ENCODE results near the gene RAB26.
"Not testable (repeated sequence)": the region's sequence is repeated elsewhere in the genome, so short reads cannot be mapped to it uniquely, and the experiment has no call there.

Gene RAB26, protein sequence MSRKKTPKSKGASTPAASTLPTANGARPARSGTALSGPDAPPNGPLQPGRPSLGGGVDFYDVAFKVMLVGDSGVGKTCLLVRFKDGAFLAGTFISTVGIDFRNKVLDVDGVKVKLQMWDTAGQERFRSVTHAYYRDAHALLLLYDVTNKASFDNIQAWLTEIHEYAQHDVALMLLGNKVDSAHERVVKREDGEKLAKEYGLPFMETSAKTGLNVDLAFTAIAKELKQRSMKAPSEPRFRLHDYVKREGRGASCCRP

DNA sequence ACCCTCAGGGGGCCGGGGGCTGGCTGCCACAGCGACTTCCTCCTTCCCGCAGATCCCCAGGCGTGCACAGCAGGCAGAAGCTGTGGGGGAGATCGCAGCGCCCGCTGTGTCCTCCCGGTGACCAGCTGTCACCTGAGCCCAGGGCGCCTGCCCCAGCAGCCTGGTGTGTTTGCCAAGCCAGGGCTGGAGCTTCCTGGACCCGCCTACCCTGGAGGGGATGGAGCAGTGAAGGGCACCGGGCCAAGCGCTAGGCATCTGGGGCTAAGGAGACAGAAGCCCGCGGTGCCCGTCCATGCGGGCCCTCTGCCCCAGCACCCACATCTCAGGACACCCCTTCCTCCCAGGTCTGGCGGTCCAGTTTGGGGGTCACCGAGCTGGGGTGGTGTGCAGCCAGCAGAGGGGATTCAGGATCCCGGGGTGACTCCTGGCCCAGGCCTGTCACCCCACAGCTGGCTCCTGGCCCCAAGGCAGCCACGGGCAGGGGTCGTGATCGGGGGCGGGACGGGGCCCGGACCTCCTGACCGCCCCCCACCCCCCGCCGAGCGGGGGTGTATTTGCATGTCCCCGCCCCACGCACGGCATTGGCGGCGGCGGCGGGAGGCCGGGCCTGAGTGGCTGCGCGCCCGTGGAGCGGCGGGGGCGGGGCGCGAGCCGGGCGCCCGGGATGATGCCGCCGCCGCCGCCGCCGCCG, at the start of gene RAB26:
RAB26 (plus strand) TSS at position 645 of the 691 bp plus-strand sequence. CDS start 159 bp downstream, outside the sequence.
- peak; percentile 85 for DNase-seq

DNA sequence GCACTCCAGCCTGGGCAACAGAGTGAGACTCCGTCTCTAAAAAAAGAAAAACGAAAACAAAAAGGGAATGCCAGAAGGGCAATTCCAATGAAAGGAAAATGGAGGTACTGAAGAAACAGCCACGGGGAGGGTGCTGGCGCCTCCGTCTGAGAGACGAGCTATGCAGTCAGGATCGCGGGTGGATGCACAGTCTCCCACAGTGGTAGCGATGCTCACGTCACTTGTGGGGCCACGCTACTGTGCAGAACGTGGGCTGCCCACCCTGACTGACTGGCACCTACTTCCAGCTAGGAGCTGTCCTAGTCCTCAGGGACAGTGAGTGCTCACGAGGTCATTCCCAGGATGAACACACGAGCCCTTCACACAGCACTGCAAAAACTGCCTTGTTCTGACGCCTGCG, 46.8 kb upstream of the RAB26 start:
- DNase-seq = not testable (repeated sequence)

DNA sequence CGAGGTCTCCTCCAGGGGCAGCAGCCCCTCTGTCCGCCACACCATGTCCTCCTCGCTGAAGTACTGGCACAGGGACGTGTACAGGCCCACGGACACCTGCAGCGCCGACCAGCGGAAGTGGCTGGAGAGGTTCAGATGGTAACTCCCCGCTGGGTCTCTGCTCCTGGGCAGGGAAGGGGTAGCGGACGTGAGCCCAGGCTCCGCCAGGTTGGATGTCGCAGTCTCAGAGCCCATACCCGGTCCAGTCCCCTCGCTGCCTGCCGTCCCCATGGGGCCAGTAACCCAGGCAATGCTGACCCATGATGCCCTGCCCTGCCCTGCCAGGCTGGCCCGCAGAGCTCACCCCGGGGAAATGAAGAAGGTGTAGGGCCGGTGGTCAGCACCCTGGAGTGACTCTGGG, 46.0 kb upstream of the RAB26 start:
- DNase-seq = no peak

DNA sequence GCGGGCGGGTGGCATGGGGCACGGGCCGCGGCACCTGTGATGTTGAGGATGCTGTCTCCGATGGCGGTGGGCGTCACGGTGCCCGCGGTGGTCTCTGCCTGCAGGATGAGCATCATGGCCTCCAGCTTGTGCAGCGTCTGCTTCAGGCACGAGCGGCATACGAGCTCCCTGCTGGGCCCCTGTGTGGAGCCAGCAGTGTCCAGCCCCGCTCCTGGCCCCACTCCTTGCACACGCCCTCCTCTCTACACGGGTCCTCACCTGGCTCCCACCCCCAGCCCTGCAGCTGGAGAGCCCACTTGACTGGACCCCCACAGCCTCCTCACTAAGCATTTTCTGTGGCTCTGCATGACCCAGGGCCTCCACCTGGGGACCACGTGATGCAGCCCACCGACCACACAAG, 44.0 kb upstream of the RAB26 start:
- not testable (repeated sequence) for DNase-seq

DNA sequence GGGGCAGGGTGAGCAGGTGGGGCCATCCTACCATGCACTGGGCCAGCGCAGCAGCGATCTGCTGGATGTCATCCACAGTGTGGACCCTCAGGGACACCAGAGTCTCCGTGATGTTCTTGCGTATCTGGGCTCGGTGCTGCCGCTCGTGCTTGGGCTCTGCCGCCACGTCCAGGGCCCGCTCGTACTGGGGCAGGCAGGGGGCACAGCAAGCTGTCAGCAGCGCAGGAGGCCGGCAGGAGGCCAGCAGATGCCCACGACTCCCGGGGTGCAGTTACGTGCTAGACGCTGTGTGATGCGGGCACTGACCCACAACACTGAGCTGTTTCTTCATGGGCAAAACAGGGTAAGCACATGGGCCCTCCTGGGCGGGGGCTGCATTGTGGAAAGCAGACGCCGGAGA, 43.1 kb upstream of the RAB26 start:
- not testable (repeated sequence) for DNase-seq

DNA sequence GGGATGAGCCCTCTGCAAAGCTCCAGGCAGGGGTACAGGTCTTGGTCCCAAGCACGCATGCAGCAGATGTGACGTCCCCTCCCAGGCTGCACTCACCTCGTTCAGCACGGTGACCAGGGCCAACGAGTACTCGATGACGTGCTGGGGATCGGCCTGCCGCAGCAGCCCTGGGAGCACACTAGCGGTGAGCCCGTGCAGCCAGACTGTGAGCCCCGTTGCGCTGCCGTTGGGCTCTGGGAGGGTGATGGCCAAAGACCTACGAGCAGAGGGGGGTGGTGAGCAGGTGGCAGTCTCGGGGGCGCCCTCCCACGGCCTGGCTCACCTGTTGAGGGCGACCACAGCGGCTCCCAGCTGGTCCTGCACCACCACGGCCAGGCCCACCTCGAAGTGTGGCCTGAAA, 42.7 kb upstream of the RAB26 start:
- DNase-seq = peak; percentile 27

DNA sequence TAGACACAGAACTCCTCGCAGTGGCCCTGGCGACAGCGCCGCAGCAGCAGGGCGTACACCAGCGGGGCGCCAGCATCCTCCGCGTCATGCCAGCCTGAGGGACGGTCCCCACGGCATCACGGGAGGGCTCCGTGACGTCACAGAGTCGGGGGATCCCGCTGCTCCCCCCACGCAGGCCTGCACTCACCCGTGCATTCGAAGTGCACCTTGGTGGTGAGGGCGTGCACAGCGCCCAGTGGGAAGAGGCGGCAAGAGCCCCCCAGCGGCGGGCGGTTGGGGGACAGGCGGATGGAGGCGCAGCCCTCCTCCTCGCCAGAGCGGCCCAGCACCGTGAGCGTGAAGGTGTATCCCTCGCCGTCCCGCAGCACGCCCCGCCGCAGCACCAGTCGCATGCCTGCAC, 42.2 kb upstream of the RAB26 start:
- not testable (repeated sequence) for DNase-seq

DNA sequence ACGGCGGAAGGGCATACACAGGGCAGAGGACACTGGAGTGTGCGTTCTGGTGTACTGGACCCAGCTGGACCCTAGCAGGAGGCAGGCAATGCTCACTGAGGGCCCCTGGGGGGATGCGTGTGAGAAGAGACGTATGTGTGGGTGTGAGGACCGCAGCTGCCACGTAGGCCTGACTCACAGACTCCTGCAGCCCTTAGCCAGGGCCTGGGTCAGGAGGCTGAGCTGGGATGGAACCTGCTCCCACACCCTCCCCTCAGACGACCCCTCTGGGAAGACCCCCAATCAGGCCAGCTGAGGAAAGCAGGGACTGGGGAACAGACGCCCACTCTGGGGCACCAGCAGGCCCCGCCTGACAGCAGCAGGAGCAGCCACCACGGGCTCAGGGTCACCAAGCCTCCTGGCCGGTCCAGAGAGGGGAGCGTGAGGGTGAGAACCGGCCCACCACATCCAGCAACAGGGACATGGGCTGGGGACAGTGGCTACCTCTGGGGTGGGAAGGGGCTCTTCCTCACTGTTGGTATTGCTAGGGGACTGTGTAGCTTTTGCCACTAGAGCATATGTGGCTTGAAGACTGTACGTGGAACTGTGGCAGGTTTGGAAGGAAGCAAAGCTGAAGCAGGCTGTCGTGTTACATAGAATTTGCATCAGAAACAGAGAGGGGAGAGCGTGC, 41.2 kb upstream of the RAB26 start:
- DNase-seq = not testable (repeated sequence)

DNA sequence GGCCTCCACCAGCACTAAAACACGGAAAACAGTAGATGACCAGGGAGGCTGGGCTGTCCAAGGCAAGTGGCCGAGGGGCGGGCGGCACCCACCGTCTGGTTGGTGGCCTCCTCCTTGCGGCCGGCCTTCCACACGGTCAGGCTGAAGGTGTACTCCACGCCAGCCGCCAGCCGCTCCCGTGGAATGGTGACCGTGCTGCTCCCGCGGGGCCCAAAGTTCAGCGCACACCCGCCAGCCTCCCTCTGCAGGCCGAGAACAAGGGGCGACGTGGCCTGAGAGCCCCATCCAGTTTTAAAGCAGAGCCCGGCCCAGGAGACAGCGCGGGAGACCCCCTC, 40.7 kb upstream of the RAB26 start:
- not testable (repeated sequence) for DNase-seq

DNA sequence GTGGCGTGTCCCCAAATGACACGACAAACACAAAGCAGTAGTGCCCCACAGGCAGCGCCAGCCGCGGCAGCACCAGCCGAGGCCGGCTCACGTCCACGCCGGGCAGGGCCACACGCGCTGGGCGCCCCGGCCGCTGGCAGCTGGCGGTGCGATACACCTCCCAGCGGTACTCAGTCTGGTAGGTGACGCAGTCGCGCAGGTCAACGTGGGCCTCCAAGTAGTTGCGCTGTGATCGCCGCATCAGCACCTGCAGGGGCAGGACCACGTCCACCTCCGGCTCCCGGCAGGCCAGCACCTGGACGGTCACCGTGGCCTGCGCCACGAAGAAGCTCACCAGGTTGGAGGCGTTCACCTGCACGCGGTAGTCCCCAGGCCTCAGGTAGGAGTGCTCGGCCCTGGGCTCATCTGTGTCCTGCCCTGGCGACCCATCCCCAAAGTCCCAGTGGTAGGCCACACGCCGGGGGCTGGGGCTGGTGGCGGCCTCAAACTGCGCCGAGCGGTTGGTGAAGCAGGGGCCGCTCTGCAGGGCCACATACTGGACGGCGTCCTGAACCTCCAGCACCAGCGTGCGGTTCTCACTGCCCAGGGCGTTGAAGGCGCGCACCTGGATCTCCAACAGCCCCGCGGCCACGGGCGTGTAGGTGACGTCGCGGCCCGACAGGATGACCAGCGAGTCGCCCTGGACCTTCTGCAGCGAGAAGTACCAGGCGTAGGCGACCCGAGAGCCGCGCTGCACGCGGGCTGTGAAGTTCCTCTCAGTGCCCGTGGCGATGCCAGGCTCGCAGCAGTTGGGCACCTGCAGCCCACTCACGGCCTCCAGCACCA, 39.8 kb upstream of the RAB26 start:
- not testable (repeated sequence) for DNase-seq

DNA sequence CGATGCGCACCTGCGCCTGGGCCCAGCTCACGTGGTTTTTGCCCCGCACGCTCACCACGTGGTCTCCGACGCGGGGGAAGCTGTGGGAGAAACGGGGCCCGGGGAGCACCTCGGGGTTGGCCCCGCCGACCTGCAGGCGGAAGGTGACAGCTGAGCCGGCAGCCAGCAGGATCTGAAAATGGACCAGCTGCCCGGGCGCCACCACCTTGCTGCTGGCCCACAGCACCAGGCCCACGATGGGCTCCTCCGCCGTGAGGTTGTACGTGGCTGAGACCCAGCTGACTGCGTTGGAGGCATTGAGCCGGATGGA, 39.2 kb upstream of the RAB26 start:
- not testable (repeated sequence) for DNase-seq

DNA sequence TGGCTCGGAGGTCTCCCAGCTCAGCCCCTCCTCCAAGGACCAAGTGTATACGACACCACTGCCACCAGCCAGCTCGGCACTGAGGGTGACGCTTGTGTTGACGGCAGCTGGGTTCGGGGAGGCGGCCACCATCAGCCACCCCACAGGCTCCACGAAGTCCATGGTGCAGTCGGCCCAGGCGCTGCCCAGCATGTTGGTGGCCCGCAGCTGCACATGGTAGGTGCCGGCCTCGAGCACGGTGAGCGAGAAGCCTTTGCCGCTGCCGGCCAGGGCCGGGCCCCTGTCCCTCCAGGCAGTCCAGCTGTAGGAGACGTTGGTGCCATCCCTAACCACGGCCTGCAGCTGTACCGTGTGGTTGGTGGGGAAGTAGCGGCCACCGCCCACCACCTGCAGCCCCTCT, 38.6 kb upstream of the RAB26 start:
- DNase-seq = not testable (repeated sequence)

DNA sequence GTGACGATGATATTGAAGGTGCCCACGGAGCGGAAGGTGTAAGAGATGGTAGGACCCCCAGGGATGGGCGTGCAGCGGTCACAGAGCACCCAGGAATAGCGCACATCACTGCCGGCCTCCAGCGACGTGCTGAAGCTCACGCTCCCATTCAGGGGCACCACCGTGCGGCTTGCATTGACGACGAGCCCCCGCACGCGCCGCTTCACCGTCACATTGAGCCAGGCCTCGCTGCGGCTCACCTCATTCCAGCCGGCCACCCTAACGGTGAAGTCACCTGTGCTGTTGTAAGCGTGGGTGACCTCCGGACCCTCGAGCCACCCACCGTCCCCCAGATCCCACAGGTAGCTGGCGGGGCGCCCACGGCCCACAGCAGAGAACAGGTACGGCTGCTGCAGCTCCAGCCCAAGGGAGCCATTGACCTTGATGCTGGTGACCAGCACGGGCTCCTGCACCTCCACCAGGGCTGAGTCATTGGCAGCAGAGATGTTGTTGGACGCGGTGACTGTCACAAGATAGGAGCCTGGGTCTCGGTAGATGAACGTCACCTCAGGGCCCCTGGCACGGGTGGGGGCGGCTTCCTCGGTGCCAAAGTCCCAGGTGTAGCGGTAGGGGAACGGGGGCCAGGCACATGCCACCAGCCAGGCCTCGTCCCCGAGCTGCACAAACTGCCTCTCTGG, 38.0 kb upstream of the RAB26 start:
- DNase-seq = not testable (repeated sequence)

DNA sequence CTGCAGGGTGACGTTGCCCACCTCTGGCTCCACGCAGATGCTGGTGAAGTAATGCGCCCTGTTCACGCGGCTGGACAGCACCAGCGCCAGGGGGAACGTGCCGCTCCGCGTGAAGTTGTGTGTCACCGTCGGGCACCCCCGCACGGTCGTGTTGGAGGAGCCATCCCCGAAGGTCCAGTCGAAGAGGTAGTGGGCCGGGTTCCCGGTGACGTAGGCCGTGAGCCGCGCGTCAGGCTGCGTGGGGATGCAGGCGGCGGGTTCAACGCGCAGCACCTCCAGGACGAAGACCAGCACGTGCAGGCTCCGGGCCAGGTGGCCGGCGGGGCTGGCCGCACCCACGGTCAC, 37.4 kb upstream of the RAB26 start:
- DNase-seq = not testable (repeated sequence)

DNA sequence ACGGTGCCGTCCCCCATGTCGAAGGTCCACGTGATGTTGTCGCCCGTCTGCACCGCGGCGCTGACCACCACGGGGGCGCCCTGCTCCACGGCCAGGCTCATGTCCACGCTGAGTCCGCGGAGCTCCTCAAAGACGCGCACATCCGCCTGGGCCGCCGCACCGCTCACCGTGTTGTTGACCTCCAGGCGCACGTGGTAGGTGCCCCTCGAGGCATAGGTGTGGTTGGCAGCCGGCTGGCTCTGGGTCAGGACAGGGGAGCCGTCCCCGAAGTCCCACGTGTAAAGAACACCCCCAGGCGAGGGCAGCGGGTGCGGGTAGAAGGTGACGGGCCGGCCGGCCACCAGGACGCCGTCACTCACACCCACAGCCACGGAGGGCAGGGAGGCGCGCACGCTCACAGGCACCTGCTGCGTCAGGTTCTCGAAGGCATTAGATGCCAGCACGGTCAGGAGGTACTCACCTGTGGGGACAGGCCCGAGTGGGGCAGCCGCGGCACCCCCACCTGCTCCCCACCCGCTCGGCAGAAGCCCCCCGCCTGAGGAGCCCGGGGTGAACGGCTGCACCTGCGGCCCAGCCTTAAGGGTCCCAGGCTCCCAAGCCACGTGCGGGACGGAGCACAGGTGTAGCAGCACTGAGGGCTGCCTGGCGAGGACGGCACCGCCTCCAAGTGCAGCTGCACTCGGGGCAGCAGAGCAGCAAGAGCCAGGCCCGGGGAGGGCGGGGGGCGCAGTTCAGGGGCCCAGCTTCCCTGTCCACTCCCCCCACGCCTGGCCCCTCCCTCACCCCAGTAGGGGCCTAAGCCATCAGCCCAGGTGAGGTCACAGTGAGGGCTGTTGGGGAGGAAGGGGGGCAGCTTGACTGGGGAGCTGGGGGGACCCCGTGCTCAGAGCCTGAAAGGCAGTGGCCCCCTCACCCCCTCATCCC, 36.8 kb upstream of the RAB26 start:
- DNase-seq = not testable (repeated sequence)

DNA sequence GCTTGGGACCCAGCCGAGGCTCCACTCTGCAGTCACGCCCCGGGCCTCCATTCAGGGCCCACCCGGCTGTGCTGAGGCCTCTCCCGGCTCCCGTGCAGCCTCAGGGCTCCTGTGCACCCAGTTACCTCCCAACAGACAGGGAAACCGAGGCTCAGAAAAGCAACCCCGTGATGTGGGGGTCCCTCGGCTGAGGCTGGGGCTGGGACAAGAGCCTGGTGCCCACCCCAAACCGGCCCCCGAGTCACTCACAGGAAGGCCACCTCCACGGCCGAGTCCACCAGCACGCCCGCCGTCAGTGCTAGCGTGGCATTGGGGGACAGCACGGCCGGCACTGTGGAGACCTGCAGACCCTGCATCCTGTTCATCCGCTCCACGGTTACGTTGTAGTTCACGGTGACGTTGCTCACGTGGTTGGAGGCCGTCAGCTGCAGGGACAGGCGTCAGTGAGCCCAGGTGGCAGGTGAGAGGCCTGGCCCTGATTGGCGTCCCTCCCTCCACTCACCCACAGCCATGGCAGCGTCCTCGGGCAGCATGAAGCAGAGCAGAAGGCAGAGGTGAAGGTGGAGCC, 35.8 kb upstream of the RAB26 start:
- not testable (repeated sequence) for DNase-seq

DNA sequence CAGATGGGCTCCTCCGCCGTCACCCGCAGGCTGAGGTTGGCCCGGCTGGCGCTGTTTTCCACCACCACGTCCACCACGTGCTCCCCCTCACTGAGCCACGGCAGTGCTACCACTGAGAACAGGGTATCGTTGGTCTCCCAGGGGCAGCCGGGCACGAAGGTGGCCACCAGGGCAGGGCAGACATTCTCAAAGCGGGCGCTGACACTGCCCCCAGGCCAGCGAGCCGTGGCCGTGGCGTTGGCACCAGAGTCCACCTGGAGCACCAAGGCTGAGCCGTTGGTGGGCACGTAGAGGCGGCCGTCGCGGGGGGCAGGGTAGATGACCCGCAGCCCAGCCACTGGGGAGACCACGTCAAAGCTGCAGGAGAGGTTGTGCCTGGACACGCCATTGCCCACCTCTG, 34.2 kb upstream of the RAB26 start:
- not testable (repeated sequence) for DNase-seq

DNA sequence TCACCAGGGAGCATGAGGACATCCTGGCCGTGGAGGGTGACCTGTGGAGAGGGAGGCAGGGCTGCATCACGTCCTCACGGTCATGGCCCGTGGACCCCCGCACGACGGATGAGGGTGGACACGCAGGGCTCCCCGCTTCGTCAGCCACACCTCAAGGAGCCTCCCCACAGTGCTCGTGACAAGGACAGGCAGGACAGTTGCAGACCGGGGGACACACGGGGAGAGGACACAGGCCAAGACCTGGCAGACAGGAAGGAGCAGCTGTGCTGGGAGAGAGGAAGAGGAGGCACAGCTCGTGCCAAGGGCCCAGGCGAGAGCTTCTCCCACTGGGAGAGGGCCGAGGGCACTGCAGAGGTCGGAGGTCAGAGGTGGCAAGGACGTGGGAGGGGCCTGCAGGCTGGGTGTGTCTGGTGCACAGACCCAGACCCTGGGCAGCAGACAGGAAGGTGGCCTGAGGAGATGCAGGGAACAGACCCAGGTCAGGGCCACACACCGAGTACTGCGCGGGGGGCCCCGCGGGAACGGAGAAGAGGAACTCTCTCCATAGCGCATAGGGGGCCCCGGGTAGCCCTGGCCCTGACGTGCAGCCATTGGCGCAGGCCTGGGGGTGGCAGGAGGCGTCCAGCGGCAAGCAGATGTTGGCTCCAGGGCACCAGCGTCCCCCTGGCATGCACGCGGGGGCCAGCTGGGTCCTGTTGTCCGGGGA, 33.4 kb upstream of the RAB26 start:
- DNase-seq = not testable (repeated sequence)

DNA sequence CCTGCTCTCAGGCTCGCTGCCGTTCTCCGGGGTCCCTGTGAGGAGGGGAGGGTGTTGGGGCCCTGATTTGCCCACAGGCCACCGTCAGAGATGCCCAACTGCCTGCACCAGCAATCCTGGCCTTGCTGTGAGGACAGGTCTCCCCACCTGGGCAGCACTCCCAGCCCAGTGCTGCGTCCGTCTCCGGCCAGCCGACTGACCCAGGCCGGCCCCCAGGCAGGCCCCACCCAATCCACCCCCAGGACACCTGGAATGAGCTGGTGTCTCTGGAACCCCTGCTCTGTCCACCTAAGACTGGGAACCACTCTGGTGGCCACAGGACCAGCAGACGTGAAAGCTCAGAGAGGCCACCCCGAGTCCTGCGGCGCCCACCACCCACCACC, 32.8 kb upstream of the RAB26 start:
- DNase-seq = no peak

DNA sequence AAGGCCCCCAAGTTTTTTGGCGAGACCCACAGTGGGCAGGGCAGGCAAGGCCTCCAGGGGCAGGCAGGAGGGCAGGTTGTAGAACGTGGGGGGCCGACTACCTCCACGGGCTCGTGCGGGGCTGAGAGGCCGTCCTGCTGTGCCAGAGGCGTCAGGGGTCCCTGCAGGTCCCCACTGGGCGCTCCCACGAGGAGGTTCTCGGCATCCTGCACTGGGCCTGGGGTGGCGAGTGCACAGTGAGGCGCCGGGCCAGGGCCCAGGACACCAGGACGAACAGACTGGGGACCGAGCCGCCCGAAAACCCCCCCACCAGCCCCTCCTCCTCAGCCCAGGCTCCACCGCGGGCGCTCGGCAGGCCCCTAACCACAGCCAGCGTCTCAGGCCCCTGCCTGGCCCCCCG, 32.0 kb upstream of the RAB26 start:
- DNase-seq = not testable (repeated sequence)

DNA sequence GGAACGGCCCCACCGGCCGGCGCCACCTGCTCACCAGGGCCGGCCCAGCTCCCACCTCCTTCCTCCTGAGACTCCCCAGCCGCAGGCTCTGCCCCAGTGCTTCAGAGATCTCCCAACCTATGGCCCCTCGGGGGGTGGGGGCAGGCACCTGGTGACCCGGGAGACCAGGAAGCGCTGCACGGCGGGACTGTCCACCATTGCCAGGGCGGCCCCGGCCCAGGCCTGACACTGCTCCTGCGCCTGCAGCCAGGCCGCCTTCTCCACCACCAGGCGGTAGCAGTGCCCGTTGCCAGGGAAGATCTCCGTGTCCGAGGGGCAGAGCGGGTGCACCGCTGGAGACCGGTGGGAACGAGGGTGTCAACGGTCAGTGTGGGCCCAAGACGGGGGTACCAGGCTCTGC, 31.1 kb upstream of the RAB26 start:
- DNase-seq = not testable (repeated sequence)

All from right hindlimb (tissue), 1 donor.